Islet of Langerhans (tissue), 1 donor: ENCODE results near the gene TSPAN8.
A peak's percentile ranks its signal among the peaks of the same experiment; 100 is the strongest.
"Not testable (repeated sequence)": the region's sequence is repeated elsewhere in the genome, so short reads cannot be mapped to it uniquely, and the experiment has no call there.

Source experiments
- FAIRE-seq: peaks from one replicate; lab custom pipeline; 2011; peaks lifted over from hg19 to GRCh38; lab: Jason Lieb, UNC

TSPAN8 gene

GRCh38 chr12:71157601-71158233 lies at the start of gene TSPAN8:
TSS of gene TSPAN8 (minus strand) at chr12:71157999. CDS start at chr12:71157678, 321 bp downstream.
- no peak for FAIRE-seq

- no peak for FAIRE-seq
Observed at GRCh38 chr12:71201136-71201679, 43.4 kb upstream of the TSPAN8 start.

GRCh38 chr12:71200706-71201105 lies 42.9 kb upstream of the TSPAN8 start:
- no peak for FAIRE-seq

- no peak for FAIRE-seq
Observed at GRCh38 chr12:71197460-71197859, 39.7 kb upstream of the TSPAN8 start.

- no peak for FAIRE-seq
Observed at GRCh38 chr12:71195338-71195896, 37.6 kb upstream of the TSPAN8 start.

GRCh38 chr12:71194657-71195056 lies 36.9 kb upstream of the TSPAN8 start:
- peak; percentile 97 for FAIRE-seq

GRCh38 chr12:71193041-71193440 lies 35.2 kb upstream of the TSPAN8 start:
- FAIRE-seq, result no peak

GRCh38 chr12:71191509-71192196 lies 33.9 kb upstream of the TSPAN8 start:
- FAIRE-seq, result no peak

- no peak for FAIRE-seq
Observed at GRCh38 chr12:71190822-71191221, 33.0 kb upstream of the TSPAN8 start.

GRCh38 chr12:71187379-71187778 lies 29.6 kb upstream of the TSPAN8 start:
- FAIRE-seq, result no peak

- no peak for FAIRE-seq
Observed at GRCh38 chr12:71186571-71187288, 28.9 kb upstream of the TSPAN8 start.

GRCh38 chr12:71183846-71184245 lies 26.0 kb upstream of the TSPAN8 start:
- FAIRE-seq, result no peak

- FAIRE-seq, result peak; percentile 68
Observed at GRCh38 chr12:71183018-71183417, 25.2 kb upstream of the TSPAN8 start.

- peak; percentile 82 for FAIRE-seq
Observed at GRCh38 chr12:71178162-71178561, 20.4 kb upstream of the TSPAN8 start.

- no peak for FAIRE-seq
Observed at GRCh38 chr12:71174825-71175224, 17.0 kb upstream of the TSPAN8 start.

- no peak for FAIRE-seq
Observed at GRCh38 chr12:71174146-71174545, 16.3 kb upstream of the TSPAN8 start.

GRCh38 chr12:71170456-71170855 lies 12.7 kb upstream of the TSPAN8 start:
- FAIRE-seq, result no peak

- FAIRE-seq, result no peak
Observed at GRCh38 chr12:71169286-71169685, 11.5 kb upstream of the TSPAN8 start.

GRCh38 chr12:71166862-71167496 lies 9.2 kb upstream of the TSPAN8 start:
- FAIRE-seq, result no peak

GRCh38 chr12:71166280-71166679 lies 8.5 kb upstream of the TSPAN8 start:
- no peak for FAIRE-seq

GRCh38 chr12:71165780-71166179 lies 8.0 kb upstream of the TSPAN8 start:
- FAIRE-seq, result not testable (repeated sequence)

GRCh38 chr12:71164568-71165197 lies 6.9 kb upstream of the TSPAN8 start:
- FAIRE-seq, result no peak
